Heart right ventricle (tissue), 16 donors: ENCODE measurements around the gene NUP85. TPM values are rescaled to one million over a fixed set of nuclear protein-coding genes. Genes with fewer than 3 reads are reported as not detected.

Experiments
- ATAC-seq, 8 donors: fragments of 200-7000 bp; cut with Tn5 transposase; one replicate each; pipeline ENCODE4 v1.9.1; 2020; ENCODE audit warnings: mild to moderate bottlenecking in 8 of 8, moderate library complexity in 8 of 8, moderate number of reproducible peaks in 1 of 8
- DNase-seq, 2 donors: peaks; one replicate each; pipeline ENCODE4 v3.0.0-alpha.2; 2020
- H3K27ac ChIP-seq, 10 donors: fragments of 200-600 bp; sonication (generic) in 2 of 10; one replicate each; pipeline versions ENCODE4 v1.5.0 to v1.8.0; 2020 to 2022; ENCODE audit warnings: mild to moderate bottlenecking in 3 of 10
- H3K27me3 ChIP-seq, 7 donors: fragments of 200-600 bp; one replicate each; pipeline ENCODE4 v1.8.0; 2021 to 2022; ENCODE audit warnings: mild to moderate bottlenecking in 2 of 7
- H3K36me3 ChIP-seq, 9 donors: fragments of 200-600 bp; sonication (generic) in 1 of 9; one replicate each; pipeline versions ENCODE4 v1.5.0 to v1.8.0; 2020 to 2022; ENCODE audit warnings: mild to moderate bottlenecking in 2 of 9
- H3K4me1 ChIP-seq, 9 donors: fragments of 200-600 bp; sonication (generic) in 1 of 9; one replicate each; pipeline versions ENCODE4 v1.5.0 to v1.8.0; 2020 to 2022; ENCODE audit warnings: mild to moderate bottlenecking in 4 of 9
- H3K4me3 ChIP-seq, 10 donors: fragments of 200-600 bp; sonication (generic) in 2 of 10; one replicate each; pipeline versions ENCODE4 v1.5.0 to v1.8.0; 2020 to 2022; ENCODE audit warnings: mild to moderate bottlenecking in 7 of 10, moderate library complexity in 2 of 10
- H3K9me3 ChIP-seq, 11 donors: fragments of 200-600 bp in 10 of 11; sonication (generic) in 2 of 11; one replicate each; pipeline versions ENCODE4 v1.5.0 to v1.8.0; 2013 to 2022; ENCODE audit warnings: mild to moderate bottlenecking in 2 of 11, control low read depth in 1 of 11, moderate library complexity in 1 of 11
- WGBS, 2 donors: extraction: QIAGEN DNeasy Blood & Tissue Kit; methylation state at CpG; one replicate each; pipeline ENCODE4 v1.1.7; 2013; ENCODE audit warnings: inconsistent platforms in 1 of 2; 5-methylcytosine and 5-hydroxymethylcytosine counted together
- intact Hi-C, 10 donors: fragments of 100-400 bp; cut with DNase I; formaldehyde crosslinking; loops; one replicate each; pipeline versions ENCODE4 v1.11.1 to v1.14.2; 2022
- polyA plus RNA-seq, 2 donors: library from polyadenylated mRNA; stranded (reverse); fragments of 200-250 nt; gene quantifications; one replicate each; pipeline ENCODE4 v1.2.3, GENCODE V29; 2013
- total RNA-seq, 10 donors: library from RNA; stranded (reverse); fragmentation: NEBNext Ultra II Directional in 3 of 10; extraction: Animal tissue kit (Norgen Biotek cat#: 25700) in 3 of 10; gene quantifications; one replicate each; pipeline versions ENCODE4 v1.2.1 to v1.2.4, GENCODE V29; 2021 to 2023
- TF ChIP-seq, protein P1 (sequence below), 9 donors: fragments of 200-600 bp; sonication (generic) in 2 of 9; IDR thresholded peaks; one replicate each; pipeline versions ENCODE4 v1.5.0 to v1.8.0; 2021 to 2022; ENCODE audit warnings: antibody characterized with exemption in 9 of 9, mild to moderate bottlenecking in 5 of 9, moderate library complexity in 1 of 9
- donor health status: Arrhythmogenic right ventricular cardiomyopathy.
- donor health status: ischemic (EF 13 %, LVEDD 7.1; RV severe dilation, severe dysfunction).
- donor health status: healthy with polysubstance abuse.
- donor health status: DM: no; HTN: yes; CAD: no.
- donor health status: DM: no; HTN: no; CAD: no.
- donor health status: ischemic (EF 25% LVEDD 6.9; RV normal size, moderate dysfunction).
- donor health status: ischemic (EF 25% LVEDD 5.7; RV mildly dilated, moderate dysfunction).
- donor health status: healthy.
- donor health status: DM: yes; HTN: yes; CAD: no.
- donor health status: Ischemic cardiomyopathy.
- donor health status: ischemic (EF 35%, LVEDD 5.7; RV mildly dilated, moderate dysfunction).
- donor health status: nonischemic (EF 11% LVEDD 7.7; RV severe dilation, severe dysfunction).
- donor health status: DM: yes; HTN: yes; CAD: no.
- donor health status: PGD.
- donor health status: ischemic (EF 29% LVEDD 5.4; RV normal size, mild dysfunction).
- donor health status: nonischemic (EF 23%, LVEDD 6.1; RV moderate dilation, normal function).

The NUP85 gene
- total and polyA plus RNA-seq, 12 donors, result 16.2 to 39.0 (median 23.3) TPM

GRCh38 chr17:75228847-75229246, 23.4 kb downstream of the NUP85 start:
- Histone ChIP-seq H3K4me1 (peaks cover 0 to 15% (median 0%) of the 10 kb centered on the region in 9 donors), H3K4me3 (no peak overlapping the region), H3K27ac (peak overlapping the region in 5 of 10 donors; percentile 4 to 84 (median 48)), H3K27me3 (no peaks in the 10 kb centered on the region), H3K36me3 (peaks cover 0 to 100% (median 44%) of the 10 kb centered on the region in 9 donors), H3K9me3 (no peaks in the 10 kb centered on the region)
- TF ChIP-seq, protein P1, sequence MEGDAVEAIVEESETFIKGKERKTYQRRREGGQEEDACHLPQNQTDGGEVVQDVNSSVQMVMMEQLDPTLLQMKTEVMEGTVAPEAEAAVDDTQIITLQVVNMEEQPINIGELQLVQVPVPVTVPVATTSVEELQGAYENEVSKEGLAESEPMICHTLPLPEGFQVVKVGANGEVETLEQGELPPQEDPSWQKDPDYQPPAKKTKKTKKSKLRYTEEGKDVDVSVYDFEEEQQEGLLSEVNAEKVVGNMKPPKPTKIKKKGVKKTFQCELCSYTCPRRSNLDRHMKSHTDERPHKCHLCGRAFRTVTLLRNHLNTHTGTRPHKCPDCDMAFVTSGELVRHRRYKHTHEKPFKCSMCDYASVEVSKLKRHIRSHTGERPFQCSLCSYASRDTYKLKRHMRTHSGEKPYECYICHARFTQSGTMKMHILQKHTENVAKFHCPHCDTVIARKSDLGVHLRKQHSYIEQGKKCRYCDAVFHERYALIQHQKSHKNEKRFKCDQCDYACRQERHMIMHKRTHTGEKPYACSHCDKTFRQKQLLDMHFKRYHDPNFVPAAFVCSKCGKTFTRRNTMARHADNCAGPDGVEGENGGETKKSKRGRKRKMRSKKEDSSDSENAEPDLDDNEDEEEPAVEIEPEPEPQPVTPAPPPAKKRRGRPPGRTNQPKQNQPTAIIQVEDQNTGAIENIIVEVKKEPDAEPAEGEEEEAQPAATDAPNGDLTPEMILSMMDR (IDR thresholded peaks at IDR 0.05), result no peak
- DNase-seq (no peak), ATAC-seq (peak in 6 of 8 donors; percentile 37 to 69 (median 51))
- 75 to 76% methylated on average over 4 of the region's 4 CpGs for WGBS, 2 donors
- intact Hi-C loops, result no loop called here

GRCh38 chr17:75231071-75231470, 25.6 kb downstream of the NUP85 start:
- WGBS, 2 donors, result 99% methylated on average over 8 of the region's 8 CpGs
- Histone ChIP-seq H3K4me3 (no peak overlapping the region), H3K4me1 (peaks cover 0 to 15% (median 0%) of the 10 kb centered on the region in 9 donors), H3K27me3 (no peaks in the 10 kb centered on the region), H3K36me3 (peaks cover 0 to 100% (median 43%) of the 10 kb centered on the region in 9 donors), H3K27ac (no peak overlapping the region), H3K9me3 (no peaks in the 10 kb centered on the region)
- DNase-seq, result no peak
- intact Hi-C loops, result no loop called here
- TF ChIP-seq, protein P1 (IDR thresholded peaks at IDR 0.05), result no peak
- no peak for ATAC-seq

DNA sequence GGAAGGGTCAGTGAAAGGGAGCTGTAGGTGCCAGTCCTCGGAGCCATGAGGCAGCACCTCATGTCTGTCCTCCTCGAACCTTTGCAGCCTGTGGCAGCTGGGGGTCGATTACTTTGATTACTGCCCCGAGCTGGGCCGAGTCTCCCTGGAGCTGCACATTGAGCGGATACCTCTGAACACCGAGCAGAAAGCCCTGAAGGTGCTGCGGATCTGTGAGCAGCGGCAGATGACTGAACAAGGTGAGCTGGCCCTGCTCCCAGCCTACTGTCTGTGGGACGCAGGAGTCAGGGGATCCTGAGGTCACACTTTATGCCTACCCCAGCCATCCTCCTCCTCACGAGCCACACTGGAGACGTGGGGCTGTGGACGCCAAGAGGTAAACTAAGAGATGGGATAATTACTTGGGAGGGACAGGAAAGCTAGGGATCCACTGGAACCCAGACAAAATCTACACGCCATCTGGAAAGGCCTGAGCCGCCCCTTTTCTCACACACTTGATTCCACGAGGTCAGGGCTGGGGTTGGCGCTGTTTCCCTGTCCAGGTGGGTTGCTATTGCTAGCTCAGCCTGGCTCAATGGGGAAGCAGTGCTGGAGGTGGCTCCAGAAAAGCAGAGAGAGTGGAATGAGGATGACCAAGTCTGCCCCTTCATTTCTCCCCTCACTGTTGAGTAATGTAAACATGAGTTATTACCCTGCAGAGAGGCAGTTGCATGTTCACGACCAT, 26.4 kb downstream of the NUP85 start:
- WGBS, 2 donors, result 90 to 95% methylated on average over 18 of the region's 18 CpGs
- ATAC-seq (no peak), DNase-seq (no peak)
- Histone ChIP-seq H3K27ac (no peak overlapping the region), H3K4me1 (peaks cover 0 to 15% (median under 1%) of the 10 kb centered on the region in 9 donors), H3K36me3 (peaks cover 0 to 100% (median 40%) of the 10 kb centered on the region in 9 donors), H3K9me3 (no peaks in the 10 kb centered on the region), H3K27me3 (no peaks in the 10 kb centered on the region), H3K4me3 (no peak overlapping the region)
- intact Hi-C loops, result no loop called here
- TF ChIP-seq, protein P1 (IDR thresholded peaks at IDR 0.05), result no peak

DNA sequence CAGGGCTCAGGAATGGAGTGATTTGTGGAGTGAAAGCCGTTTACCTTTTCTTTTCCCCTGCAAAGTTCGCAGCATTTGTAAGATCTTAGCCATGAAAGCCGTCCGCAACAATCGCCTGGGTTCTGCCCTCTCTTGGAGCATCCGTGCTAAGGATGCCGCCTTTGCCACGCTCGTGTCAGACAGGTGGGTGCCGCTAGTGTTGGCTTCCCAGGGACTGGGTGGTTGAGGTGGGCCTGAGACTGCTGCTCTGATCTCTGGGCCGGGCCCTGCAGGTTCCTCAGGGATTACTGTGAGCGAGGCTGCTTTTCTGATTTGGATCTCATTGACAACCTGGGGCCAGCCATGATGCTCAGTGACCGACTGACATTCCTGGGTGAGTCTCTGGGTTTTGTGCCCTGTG, 27.3 kb downstream of the NUP85 start:
- TF ChIP-seq, protein P1 (IDR thresholded peaks at IDR 0.05), result no peak
- ATAC-seq, result no peak
- intact Hi-C loops, result no loop called here
- Histone ChIP-seq H3K36me3 (peaks cover 0 to 100% (median 45%) of the 10 kb centered on the region in 9 donors), H3K4me1 (peaks cover 0 to 13% (median 9%) of the 10 kb centered on the region in 9 donors), H3K9me3 (no peaks in the 10 kb centered on the region), H3K27ac (no peak overlapping the region), H3K27me3 (no peaks in the 10 kb centered on the region), H3K4me3 (no peak overlapping the region)
- no peak for DNase-seq
- WGBS, 2 donors, result 95% methylated on average over 13 of the region's 13 CpGs
